NCI-H510A (cell line): Measurements from ENCODE around the gene CARHSP1.
"Not testable (repeated sequence)": the region's sequence is repeated elsewhere in the genome, so short reads cannot be mapped to it uniquely, and the experiment has no call there.

Experiments used
- DNase-seq: peaks from one replicate; lab custom pipeline; 2025; lab: John Stamatoyannopoulos, UW

Gene CARHSP1

GRCh38 chr16:8828541-8829165 lies 40.2 kb downstream of the CARHSP1 start:
- no peak for DNase-seq

DNA sequence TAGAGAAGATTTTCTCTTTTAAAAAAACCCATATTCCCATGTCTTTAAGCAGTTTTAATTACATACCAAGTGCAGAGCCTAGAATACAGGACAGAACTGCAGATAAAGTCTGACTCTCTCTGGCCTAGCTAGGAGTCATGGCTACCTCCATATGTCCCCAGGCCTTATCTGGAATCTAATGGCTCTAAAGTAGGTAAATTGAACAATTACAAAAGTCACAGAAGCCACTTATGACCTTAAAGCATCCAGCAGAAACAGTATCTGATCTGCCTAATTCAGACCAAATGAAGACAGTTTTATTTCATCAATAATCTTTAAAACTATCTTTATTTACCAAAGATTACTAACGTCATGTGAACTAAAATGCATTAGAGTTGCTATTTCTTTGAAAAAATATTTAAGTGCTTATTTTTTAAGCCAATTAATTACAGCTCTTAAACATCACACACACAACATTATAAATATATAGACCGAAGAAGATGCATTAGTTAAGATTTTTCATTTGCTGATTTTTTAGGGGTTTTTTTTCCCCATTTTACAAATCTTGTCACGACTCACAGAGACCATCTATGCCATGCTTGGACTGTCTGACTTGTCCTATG lies 42.4 kb downstream of the CARHSP1 start:
- DNase-seq = no peak

DNA sequence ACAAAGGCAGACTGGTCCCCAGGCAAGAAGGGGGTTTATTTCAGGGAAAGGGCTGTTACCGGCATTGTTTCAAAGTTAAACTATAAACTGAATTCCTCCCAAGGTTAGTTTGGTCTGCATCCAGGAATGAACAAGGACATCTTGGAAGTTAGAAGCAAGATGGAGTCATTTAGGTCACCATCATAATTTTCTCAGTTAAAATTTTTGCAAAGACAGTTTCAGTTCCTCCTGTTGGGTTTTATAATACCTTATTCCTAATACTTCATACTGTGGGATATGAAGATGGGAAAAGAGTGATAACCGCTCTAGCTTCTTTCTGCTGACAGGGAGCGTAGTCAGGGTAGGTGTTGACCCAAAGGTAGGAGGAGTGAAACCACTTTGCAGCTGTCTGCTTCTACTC lies 46.4 kb downstream of the CARHSP1 start:
- no peak for DNase-seq

DNA sequence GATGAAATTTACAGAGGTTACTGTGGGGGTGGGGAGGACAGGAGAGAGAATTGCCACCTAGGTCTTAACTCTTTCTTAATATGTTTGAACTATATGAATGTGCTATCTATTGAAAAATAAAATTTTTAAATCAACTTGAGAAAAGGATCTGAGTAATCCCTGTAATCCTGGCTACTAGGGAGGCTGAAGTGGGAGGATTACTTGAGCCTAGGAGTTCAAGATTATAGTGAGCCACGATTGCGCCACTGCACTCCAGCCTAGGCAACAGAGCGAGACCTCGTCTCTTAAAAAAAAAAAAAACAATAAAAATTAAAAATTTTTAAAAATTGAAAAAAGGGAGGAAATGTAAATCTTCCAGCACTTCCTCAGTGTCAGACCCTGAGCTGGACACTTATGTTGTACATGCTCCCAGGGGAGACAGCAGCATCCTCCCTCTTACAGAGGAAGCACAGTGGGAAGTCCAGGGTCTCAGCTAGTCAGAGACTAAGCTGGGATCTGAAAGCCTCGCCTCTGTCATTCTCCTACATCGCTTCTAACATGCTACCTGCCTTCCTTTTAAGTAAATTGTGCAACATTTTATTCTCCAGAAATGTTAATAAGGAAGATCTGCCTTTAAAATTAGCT lies 49.3 kb downstream of the CARHSP1 start:
- no peak for DNase-seq

DNA sequence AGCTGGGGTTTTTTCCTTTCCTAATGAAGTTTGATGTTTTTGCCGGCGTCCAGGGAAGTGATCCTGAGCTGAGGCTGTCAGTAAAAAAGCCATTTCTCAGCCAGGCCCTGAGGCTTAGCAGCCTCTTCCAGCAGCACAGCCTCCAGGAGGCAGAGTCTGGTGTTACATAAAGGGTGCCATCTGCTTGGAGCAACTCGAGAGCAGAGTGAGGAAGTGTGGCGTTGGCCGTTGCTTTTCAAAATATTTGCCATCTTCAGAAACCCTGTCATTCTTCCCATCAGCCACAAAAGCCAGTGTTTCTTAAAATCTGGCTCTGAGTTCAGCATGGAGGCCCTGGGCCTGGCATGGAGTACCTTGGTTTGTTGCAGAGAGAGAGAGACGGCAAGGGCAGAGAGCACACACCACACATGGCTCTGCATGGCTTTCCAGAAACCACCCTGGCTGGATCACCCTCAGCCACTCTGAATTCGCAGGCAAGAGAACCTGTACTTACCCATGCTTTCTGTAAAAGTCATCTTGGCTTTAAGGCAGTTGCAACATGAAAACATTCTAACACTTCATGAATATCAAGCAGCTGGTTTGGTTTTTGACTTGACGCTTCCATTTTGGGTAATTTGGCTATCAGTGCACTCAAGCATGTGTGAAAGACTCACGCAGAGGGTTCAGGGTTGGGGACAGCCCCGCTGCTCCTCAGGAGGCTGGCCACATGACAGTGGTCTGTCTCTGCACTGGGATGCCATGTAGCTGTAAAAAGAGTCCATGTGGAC lies 50.1 kb downstream of the CARHSP1 start:
- no peak for DNase-seq

- DNase-seq = no peak
These were observed 51.7 kb downstream of the CARHSP1 start for GRCh38 chr16:8816967-8817655.

DNA sequence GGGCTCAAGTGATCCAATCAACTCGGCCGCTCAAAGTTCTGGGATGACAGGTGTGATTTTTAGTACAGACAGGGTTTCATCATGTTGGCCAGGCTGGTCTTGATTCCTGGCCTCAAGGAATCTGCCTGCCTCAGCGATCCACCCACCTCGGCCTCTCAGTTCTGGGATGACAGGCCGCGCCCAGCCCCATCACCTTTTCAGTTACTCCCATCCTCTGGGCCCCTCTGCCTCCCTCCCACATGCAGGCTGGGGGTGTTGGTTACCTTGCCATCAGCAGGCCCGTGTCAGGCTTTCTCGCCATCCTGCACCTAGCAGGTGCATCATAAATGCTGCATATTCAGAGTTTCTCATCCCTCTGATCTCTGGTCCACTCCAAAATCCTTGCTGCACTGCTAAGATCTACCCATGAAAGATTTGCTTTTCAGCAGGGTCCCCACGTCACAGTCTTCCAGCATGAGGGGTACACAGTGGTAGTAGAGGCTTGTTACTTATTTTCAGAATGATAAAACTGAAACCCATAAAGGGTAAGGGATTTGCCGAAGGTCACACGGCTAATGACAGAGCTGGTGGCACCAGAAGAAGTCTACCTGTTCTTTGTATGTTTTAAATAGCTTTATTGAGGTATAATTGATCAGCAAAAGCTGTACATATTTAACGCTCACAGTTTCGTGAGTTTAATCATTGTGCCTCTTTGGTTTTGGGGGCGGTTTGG lies 54.6 kb downstream of the CARHSP1 start:
- DNase-seq = no peak

- DNase-seq = no peak
These were observed 56.5 kb downstream of the CARHSP1 start for GRCh38 chr16:8812162-8812843.

GRCh38 chr16:8808613-8809353 lies 60.0 kb downstream of the CARHSP1 start:
- DNase-seq = no peak

DNA sequence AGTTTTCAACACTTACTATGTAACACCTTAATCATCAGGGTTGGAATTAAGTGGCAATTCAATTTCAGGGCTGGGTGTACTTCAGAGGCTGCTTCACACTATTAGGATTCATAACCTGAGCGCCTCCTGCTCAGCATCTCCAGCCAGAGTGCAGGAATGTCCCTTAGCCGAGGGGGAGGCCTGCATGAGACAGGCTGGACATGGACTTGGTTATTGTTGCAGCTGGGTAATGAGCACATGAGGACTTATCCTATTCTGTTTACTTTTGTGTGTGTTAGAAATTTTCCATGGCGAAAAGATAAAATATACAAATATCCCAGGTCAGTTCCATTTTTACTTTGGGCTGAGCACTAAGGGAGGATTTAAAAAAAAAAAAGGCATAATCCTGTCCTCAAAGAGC lies 60.8 kb downstream of the CARHSP1 start:
- no peak for DNase-seq

- DNase-seq = no peak
These were observed 61.6 kb downstream of the CARHSP1 start for GRCh38 chr16:8807189-8807588.

DNA sequence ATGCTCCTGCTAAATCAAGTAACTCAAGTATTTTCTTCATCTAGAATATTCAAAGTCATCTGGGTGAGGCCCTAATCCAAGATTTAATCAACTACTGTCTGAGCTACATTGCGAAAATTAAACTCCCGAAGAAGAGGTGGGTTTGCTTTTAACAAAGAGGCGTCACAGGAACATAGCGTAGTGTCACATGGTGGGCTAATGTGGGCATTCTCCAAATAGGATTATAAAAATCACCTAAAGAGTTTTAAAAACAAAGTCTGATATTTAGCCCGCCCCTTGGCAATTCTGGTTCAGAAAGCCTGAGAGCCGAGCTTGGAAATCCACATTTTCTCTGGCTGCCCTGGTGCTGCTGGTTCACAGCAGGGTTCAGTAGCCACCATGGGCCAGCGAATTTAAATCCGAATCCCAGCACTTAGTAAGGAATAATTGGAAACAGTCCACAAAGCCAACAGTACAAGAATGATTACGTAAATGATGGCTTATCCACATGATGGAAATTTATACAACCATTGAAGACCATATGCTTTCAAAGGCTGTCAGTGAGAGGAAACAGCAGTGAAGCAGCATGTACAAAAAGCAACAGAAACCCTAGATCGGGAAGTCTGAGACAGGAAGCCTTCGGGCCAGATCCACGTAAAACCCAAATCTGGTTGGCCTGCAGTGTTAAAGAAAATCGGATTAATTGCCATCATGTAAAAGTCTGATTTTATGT lies 62.4 kb downstream of the CARHSP1 start:
- no peak for DNase-seq

DNA sequence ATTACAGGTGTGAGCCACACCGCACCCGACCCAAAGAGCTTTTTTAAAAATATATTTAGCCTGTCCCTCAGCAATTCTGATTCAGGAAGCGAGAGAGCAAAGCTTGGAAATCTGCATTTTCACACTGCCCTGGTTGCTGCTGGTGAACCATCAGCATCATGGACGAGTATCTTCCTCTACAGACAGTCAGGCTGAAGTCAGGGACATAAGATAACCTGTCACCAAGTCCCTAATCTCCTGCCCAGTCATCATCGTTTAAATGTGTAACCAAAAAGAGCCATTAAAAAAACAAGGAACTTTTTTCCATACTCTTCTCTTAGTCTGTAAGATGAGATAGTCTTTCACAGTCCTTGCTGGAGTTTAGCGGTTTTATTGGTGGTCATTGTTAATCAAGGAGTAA lies 64.5 kb downstream of the CARHSP1 start:
- no peak for DNase-seq

DNA sequence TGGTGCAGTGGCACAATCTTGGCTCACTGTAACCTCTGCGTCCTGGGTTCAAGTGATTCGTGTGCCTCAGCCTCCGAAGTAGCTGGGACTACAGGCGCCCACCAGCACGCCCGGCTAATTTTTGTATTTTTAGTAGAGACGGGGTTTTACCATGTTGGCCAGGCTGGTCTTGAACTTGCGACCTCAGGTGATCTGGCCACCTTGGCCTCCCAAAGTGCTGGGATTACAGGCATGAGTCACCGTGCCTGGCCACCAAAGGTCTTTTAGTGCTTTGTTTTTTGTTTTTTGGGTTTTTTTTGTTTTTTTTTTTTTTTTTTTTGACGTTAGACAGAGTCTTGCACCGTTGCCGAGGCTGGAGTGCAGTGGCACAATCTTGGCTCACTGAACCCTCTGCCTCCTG lies 65.1 kb downstream of the CARHSP1 start:
- DNase-seq = not testable (repeated sequence)
